ENCODE results near the gene WAC. TPM values are rescaled to one million over a fixed set of nuclear protein-coding genes. Genes with fewer than 3 reads are reported as not detected.

The WAC gene
- total and polyA plus RNA-seq, 2 of the 13 experiments (the other 11 are each of a cell fraction or from before 2014, with no cell fraction given), result 69.1 to 96.2 TPM

- TF ChIP-seq EP300 (IDR thresholded peaks at IDR 0.05; ENCODE audit: low read depth in 2 of 2, low read length in 2 of 2), result no peak
- no peak for TF ChIP-seq EP300 (CRISPR knock-in tag; IDR thresholded peaks at IDR 0.05; ENCODE audit: borderline replicate concordance)
These were observed 71.9 kb downstream of the WAC start (continued) for GRCh38 chr10:28604567-28605536.

GRCh38 chr10:28606568-28606967, 73.7 kb downstream of the WAC start:
- ATAC-seq (no peak), DNase-seq (ENCODE audit: low spot score) (no peak), FAIRE-seq (no peak)
- Histone ChIP-seq H3K27ac (ENCODE audit: extremely low read length, insufficient read depth, low read length) (no peak overlapping the region), H3K27me3 (ENCODE audit: control insufficient read depth in 1 of 2, insufficient read depth in 2 of 2, low read length in 2 of 2) (no peaks in the 10 kb centered on the region), H3K4me1 (ENCODE audit: insufficient read depth, low read length) (no peaks in the 10 kb centered on the region), H4K20me1 (ENCODE audit: insufficient read depth, low read length) (peaks cover 31% of the 10 kb centered on the region), H2AFZ (ENCODE audit: low read length) (no peak overlapping the region), H3K9me3 (ENCODE audit: low read length) (no peaks in the 10 kb centered on the region), H3K4me2 (ENCODE audit: low read depth, low read length) (no peak overlapping the region), H3K36me3 (replicated peaks in 1 of 2; ENCODE audit: control insufficient read depth in 1 of 2, insufficient read depth in 2 of 2, low read length in 2 of 2) (peaks cover 15 to 71% of the 10 kb centered on the region in 2 experiments), H3K79me2 (ENCODE audit: insufficient read depth, low read length) (peaks cover 16% of the 10 kb centered on the region), H3K9ac (ENCODE audit: insufficient read depth, low read depth, low read length) (no peak overlapping the region), H3K4me3 (replicated peaks in 1 of 3; ENCODE audit: insufficient read depth in 1 of 3, low read depth in 2 of 3, low read length in 3 of 3) (no peak overlapping the region)
- intact Hi-C loops (cut with micrococcal nuclease; ENCODE audit: unreplicated experiment), result no loop called here
- TF ChIP-seq ZNF317 (CRISPR knock-in tag; IDR thresholded peaks at IDR 0.05) (no peak), RBFOX2 (IDR thresholded peaks at IDR 0.05; ENCODE audit: low read depth, low read length) (no peak), HOXA5 (CRISPR knock-in tag; IDR thresholded peaks at IDR 0.05) (no peak), THYN1 (CRISPR knock-in tag; IDR thresholded peaks at IDR 0.05; ENCODE audit: borderline replicate concordance, low read depth) (no peak), ADNP (CRISPR knock-in tag; IDR thresholded peaks at IDR 0.05) (no peak), PAX8 (CRISPR knock-in tag; IDR thresholded peaks at IDR 0.05; ENCODE audit: borderline replicate concordance) (no peak), IRX3 (CRISPR knock-in tag; IDR thresholded peaks at IDR 0.05; ENCODE audit: borderline replicate concordance, low read depth) (no peak), FOXC1 (CRISPR knock-in tag; IDR thresholded peaks at IDR 0.05; ENCODE audit: borderline replicate concordance) (no peak)
- no TSS peak for BruUV-seq (replicated peaks)
- ChIA-PET CTCF (ENCODE audit: low intra/inter-chr PET ratio, low total read pairs) (no interaction called here), POLR2A (no interaction called here)
- in situ Hi-C loops (cut with HindIII; ENCODE audit: extremely low pct_ligation_motif_present, low pct_unique_long_range_greater_than_20kb), result no loop called here
- WGBS (ENCODE audit: low lambda C conversion rate), result 95% methylated on average over 2 of the region's 2 CpGs
